ENCODE results near the gene SRPK3.

GRCh38 chrX:153774576-153775292 is 6.1 kb upstream of the SRPK3 start:
- TF ChIP-seq CTCF (IDR thresholded peaks at IDR 0.05; ENCODE audit: low read depth, low read length, missing input control) (no peak), EGR1 (IDR thresholded peaks at IDR 0.05; ENCODE audit: low read depth in 2 of 2) (no peak), RAD21 (IDR thresholded peaks at IDR 0.05) (no peak)

All from liver (tissue), 3 donors.